ENCODE measurements around the gene CHAD.
A peak's percentile ranks its signal among the peaks of the same experiment; 100 is the strongest.
"Not testable (repeated sequence)": the region's sequence is repeated elsewhere in the genome, so short reads cannot be mapped to it uniquely, and the experiment has no call there.

Gene CHAD

DNA sequence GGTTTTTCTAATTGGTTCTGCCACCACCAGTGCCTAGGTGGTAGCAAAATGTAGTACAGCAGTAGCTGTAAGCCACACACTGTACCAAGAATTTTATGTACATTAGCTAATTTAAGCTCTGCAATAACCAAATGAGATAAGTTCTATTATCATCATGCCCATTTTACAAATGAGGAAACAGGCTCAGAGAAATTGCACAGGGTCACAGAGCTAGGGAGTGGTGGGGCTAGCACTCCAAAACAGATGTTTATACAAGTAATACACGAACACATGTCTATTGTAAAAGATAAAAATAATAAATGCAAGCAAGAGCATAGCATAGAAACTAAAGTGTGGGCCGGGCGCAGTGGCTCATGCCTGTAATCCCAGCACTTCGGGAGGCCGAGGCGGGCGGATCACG is 23.5 kb upstream of the CHAD start:
- DNase-seq, result no peak

DNA sequence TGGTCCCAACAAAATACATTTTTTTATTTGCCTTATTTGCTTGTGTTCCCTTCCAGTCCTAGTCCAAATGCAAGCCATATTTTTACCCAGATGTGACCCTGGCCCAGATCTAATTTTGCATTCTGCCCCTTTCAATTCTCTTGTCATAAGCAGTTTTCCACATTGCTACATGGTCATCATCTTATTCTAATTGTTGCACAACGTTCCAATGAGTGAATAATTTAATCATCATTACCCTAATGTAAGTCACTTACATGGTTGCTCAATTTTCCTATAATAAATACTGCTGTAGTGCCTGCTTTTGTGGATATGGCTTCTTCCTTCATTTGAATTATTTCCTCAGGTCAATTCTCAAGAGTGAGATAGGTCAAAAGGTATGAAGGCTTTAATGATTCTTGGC is 22.8 kb upstream of the CHAD start:
- DNase-seq, result no peak

DNA sequence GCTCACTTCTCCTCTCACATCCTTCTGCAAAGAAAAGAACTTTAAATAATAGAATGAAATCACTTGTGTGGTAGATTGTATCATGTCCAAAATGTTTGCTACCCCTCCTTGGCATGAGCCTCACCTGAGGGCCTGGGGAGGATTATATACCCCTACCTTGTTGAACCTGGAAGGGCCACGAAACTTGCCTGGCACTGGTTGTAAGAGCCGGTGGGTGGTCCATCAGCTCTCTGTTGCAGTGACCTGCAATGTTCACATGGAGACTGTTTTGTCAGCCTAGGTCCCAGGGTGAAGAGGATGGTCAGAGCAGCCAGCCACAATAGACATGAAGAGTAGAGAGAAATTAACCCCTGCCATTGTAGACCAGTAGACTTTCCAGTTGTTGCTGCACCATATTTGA is 20.2 kb upstream of the CHAD start:
- DNase-seq, result no peak

DNA sequence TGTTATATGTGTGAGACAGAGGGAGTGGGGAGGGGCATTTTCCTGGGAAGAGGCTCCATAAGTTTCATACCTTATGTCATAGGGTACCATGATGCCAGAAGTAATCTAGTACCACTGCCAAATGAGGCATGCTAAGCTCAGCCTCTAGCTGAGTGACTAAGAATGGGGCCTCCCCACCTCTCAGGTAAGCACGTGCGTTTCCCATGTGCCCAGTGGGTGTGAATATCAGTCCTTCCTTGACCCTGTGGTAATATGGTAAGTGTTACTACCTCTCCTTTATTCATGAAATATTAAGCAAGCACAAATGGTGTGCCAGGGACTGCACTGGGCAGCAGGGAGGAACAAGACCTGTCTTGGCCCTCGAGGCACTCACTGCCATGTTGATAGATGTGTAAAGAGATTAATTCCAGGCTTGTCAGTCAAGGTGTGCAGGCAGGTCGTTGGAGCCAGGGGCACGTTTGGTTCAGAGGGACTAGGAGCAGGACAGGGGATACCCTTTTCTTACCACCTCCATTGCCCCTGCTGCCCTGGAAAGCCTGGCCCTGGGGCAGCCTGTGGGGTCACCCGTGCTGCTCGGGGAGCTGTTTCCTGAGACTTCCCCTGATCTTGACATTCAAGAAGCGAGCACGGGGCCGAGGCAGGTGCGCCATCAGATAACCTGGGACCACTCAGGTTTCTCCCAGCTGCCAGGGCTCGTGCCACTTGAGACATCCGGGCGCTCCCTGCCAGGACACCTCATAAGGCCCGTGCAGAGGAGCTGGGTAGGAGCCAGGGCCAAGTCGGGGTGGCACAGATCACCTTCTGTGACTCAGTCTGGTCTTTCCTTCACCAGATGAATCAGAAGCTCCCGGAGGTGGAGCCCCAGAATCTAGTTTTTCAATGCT is 18.8 kb upstream of the CHAD start:
- DNase-seq, result no peak

DNA sequence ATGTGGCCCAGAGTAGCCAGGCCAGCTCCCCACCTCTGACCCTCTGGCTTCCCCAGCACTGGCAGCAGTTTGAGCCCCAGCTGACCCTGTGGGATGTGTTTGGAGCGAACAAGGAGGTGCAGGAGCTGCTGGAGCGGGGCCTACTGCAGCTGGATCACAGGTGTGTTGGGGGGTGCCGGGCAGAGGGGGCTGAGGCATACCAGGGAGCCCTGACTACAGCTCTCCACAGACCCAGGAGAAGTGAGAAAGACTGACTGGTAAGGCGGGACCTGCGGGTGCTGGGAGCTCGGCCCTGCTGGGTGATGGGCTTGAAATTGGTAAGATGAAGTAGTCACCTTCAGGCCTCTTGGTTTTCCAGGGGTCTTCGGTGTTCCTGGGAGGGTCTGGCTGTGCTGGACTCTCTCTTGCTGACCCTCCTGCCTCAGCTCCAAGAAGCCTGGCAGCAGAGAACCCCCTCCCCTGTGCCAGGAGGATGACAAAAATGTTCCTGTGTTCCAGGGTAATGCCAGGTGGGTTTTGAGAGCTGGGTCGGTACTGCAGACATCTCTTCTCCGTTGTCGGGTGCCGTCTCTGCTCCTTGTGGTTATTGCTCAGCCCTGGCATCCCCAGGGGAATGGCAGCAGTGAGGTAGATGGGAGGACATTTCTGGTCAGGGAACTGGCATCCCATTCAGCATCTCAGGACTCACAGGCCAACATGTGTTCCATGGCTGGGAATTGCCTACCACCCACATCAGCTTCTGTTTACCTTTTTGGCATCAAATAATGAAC is 15.9 kb upstream of the CHAD start:
- no peak for DNase-seq

DNA sequence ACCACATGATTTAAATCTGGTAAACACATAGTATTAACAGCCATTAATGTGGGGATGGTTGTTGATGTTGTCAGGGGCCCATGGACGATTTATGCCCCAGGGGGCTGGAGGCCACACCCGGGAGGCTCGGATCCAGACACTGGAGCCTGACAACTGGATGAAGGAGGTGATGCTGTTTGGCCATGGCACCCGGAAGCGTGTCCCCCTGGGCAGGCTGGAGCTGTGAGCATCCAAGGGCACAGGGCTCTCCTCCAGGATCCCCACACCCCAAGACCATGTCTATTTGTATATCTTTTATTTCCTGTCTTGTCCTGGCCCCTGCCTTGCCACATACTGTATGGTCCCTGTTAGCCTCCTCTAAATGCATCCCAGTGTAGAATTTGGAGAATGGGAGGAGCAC is 14.6 kb upstream of the CHAD start:
- no peak for DNase-seq

DNA sequence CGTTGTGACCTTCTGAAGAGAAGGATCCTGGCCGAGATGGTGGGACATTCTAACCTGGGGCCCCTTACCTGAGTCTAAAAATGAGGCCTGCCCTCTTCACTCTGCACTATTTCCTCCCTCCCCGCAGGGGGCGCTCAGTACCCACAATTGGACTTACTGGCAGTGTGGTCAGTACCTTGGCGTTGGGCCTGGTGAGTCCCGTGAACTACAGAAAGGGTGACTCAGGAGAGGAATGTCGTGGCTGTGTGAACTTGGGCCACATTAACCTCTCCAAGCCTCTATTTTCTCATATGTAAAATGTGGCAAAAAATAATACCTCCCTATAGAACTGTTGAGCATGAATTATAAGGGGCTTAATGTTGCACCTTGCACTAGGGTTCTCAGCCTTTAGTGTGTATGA is 13.8 kb upstream of the CHAD start:
- peak; percentile 92 for DNase-seq

DNA sequence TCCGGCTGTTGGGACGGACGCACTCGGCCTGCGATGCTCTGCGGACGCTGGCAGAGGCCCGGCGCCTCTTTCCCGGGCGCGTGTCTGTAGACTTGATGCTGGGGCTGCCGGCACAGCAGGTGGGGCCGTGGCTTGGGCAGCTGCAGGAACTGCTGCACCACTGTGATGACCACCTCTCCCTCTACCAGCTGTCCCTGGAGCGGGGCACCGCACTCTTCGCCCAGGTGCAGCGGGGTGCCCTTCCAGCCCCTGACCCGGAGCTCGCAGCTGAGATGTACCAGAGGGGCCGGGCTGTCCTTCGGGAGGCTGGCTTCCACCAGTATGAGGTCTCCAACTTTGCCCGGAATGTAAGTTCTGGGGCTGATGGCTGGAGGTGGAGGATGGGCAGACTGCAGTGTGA is 13.4 kb upstream of the CHAD start:
- no peak for DNase-seq

DNA sequence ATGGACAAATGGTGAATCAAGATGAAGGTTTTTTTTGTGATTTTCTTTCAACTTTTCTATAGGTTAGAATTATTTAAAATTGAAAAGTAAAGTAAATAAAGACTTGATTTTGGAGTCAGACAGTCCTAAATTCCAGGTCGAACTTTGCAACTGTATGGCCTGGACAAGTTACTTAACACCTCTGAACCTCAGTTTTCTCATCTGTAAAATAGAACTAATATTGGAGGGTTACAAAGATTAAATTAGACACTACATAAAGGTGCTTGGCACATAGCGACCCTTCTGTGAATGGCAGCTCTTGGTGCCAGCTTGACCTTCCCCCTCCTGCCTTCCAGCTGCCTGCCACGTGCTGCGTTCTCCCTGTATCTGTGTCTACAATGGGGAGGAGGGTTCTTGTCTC is 13.0 kb upstream of the CHAD start:
- no peak for DNase-seq

DNA sequence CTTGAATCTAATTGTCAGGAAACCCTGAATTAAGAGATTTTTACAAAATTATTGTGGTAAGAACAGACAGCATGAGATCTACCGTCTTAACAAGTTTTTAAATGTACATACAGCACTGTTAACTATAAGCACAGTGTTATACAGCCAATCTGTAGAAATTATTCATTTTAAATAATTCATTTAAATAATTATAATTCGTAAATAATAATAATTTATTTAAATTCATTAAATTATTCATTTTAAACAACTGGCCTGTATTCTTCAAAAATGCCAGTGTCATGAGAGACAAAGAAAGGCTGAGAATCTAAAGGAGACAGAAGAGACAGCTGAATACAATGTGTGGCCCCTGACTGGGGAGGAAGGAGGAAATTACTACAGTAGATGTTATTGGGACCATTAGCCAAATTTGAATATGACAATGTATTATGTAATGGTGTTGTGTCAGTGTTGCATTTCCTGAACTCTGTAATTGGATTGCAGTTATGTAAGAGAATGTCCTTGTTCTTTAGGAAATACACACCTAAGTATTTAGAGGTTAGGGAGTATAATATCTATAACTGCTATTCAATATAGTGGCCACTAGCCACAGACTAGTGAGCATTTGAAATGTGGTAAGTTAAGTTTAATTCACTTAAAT is 12.3 kb upstream of the CHAD start:
- DNase-seq, result no peak

DNA sequence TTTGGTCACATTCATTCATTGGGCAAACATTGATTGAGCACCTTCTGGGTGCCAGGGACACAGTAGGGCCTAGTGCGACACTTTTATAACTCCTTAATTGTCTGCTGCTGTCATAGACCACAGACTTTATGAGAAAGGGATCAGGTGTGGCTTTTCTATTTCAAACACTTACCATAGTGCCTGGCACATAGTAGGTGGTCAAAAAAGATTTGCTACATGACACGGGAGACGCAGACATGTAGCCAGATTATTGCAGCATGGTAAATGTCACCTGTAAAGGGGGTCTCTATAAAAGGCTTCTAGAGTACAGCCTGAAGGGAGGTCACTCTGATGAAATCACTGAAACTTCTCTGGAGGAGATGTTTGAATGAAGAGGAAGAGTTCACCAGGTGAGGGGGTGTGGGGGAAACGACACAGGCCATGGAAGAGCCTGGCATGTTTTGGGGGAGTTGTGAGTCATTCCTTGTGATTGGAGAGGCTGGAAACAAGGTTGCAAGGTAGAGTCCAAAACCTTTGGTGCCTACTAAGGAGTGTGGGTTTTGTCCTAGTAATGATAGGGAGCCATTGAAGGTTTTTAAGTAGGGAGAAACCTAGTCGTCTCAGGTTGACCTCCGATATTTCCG is 11.6 kb upstream of the CHAD start:
- no peak for DNase-seq

DNA sequence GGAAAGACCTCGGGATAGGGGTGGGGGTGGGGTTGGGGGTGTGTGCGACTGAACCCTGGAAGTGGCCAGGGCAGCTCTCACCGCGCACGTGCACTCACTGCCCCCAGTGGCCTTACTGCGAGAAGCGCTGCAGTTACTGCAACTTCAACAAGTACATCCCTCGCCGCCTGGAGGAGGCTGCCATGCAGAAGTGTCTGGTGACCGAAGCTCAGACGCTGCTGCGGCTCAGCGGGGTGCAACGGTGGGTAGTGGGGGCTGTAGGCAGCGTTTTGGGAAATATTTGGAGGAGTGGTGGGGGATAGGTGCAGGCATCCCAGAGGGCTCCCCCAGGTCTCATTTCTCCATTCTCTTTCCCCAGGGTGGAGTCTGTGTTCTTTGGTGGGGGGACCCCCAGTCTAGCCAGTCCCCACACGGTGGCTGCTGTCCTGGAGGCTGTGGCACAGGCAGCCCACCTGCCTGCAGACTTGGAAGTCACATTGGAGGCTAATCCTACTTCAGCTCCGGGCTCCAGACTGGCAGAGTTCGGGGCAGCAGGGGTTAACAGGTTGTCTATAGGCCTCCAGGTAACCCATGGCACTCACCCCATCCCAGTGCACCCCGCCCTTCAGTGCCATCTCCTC is 11.0 kb upstream of the CHAD start:
- DNase-seq, result peak; percentile 90

DNA sequence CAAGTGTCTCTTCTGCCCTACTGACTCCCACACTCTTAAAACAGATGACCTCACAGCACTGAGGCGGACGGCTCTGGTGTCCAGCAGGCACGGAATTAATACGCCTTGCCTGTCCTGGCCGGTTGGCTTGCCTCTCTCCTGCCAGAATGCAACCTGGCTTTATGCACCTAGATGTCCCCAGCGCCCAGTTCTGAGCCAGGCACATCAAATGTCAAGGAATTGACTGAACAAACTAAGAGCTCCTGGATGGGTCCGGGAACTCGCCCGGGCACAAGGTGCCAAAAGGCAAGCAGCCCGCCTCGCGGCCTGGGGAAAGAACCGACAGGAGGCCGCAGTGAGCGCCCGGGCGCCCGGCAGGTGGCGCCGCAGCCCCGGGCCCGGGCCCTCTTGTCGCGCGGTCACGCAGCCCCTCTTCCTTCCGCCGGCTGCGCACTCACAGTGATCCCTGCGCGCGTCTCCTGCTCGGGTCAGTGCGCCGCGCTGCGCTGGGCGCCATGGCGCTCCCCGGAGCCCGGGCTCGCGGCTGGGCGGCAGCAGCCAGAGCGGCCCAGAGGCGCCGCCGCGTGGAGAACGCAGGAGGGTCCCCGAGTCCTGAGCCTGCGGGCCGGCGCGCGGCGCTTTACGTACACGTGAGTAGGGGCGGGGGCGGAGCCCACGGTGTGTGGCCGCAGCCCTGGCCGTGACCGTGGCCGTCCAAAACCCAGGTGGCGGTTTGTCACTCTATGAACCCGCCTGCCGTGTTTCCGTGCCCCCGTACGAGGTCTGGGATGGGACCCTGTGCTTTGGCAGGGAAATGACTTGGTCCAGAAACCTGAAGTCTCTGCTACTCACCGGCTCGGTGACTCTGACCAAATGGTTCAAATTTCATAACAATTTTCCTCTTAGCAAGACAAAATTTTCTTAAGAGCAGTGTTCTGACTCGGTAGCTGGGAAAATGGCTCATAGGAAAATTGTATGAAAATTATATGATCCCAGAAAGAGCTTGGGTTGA is 10.0 kb upstream of the CHAD start, which contains the start of gene RSAD1:
RSAD1 (plus strand) TSS at position 470 of the 991 bp plus-strand sequence; CDS start at position 495, 25 bp downstream.
- DNase-seq, result peak; percentile 95

DNA sequence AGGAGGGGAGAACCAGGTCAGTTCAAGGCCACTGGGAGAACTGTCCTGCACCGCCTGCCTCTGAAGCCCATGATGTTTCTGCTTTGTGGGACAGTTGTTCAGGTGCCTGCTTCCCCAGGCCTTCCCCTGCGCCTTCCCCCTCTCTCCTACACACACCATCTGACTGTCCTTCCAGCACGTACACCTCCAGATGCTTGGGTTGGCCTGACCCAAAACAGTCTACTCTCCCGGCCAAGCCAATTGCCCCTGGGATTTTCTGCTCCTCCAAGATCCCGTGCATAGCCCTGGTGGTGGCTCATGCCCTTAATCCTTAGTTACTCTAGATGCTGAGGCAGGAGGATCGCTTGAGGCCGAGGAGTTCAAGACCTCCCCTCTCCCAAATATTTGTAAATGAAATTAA is 9.3 kb upstream of the CHAD start:
- DNase-seq, result no peak

DNA sequence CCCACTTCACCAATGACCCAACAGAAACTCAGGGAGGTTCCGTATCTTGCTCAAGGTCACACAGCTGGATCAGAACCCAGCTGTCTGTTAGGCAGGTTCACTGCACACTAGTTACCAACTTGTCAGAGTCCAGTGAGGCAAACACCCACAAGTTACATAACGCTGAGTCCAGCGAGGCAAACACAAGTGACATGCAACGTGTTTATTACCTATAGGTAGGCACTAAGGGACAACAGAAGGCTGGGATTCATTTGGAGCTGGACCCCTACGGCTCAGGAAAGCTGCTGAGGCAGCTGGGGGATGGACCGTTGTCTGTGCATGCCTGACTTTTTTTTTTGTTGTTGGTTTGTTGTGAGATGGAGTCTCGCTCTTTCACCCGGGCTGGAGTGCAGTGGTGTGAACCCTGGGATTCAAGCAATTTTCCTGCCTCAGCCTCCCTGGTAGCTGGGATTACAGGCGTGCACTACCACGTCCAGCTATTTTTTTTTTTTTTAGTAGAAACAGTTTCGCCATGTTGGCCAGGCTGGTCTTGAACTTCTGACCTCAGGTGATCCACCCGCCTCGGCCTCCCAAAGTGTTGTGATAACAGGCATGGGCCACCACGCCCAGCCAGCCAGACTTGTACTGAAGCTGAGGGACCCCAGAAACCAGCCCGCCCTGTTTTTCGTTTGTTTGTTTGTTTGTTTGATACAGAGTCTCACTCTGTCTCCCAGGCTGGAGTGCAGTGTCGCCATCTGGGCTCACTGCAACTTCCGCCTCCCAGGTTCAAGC is 8.1 kb upstream of the CHAD start:
- no peak for DNase-seq

DNA sequence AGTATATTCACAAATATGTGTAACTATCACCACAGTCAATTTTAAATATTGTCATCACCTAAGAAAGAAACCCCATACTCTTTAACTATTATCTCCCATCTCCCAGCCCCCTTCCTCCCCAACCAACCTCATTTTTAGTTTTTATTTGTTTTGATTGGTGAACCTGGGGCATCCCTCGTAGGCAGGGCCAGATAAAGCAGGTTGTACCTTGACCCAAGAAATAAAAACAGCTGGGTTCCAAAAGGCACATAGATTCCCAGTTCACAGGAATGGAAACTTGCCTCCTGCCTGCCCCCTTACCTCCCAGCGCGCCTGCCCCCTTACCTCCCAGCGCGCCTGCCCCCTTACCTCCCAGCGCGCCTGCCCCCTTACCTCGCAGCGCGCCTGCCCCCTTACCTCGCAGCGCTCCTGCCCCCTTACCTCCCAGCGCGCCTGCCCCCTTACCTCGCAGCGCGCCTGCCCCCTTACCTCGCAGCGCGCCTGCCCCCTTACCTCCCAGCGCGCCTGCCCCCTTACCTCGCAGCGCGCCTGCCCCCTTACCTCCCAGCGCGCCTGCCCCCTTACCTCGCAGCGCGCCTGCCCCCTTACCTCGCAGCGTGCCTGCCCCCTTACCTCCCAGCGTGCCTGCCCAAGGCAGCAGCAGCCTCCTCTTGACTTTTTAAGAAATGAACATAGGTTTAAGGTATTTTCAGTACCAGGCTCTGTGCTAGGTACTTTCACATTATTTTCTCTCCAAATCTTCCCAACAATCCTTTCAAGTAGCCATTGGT is 7.3 kb upstream of the CHAD start:
- DNase-seq, result not testable (repeated sequence)

DNA sequence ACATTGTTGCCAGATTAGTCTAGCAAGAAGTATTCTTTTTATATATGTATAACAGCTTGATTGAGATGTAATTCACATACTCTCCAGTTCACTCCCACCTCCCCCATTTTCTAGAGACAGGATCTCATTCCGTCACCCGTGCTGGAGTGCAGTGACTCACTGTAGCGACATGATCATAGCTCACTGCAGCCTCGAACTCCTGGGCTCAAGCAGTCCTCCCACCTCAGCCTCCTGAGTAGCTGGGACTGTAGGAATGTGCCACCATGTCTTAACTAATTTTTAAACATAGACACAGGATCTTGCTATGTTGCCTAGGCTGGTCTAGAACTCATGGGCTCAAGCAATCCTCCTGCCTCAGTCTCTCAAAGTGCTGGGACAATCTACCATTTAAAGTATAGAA is 6.7 kb upstream of the CHAD start:
- no peak for DNase-seq

DNA sequence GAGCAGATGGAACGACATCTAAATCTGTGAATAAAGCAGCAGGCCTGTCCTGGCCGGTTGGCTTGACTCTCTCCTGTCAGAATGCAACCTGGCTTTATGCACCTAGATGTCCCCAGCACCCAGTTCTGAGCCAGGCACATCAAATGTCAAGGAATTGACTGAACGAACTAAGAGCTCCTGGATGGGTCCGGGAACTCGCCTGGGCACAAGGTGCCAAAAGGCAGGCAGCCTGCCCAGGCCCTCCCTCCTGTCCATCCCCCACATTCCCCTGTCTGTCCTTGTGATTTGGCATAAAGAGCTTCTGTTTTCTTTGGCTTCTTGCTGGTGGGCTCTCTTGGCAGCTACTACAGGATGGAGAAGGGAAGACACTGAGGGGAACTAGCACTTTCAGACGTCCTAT is 5.8 kb upstream of the CHAD start:
- DNase-seq, result no peak

DNA sequence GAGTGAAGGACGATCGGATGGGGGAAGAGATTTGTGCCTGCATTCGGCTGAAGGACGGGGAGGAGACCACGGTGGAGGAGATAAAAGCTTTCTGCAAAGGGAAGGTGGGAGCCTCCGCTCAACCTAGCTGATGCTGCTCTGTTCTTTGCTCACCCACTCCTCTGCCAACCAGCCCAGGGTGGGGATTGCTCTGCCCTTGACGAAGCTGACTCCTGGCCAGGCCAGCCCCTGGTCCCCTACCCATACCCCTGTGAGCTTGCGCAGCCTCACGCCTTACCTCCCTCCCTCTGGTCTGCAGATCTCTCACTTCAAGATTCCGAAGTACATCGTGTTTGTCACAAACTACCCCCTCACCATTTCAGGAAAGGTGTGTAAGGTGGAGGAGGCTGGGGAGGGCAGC is 5.2 kb upstream of the CHAD start:
- no peak for DNase-seq

DNA sequence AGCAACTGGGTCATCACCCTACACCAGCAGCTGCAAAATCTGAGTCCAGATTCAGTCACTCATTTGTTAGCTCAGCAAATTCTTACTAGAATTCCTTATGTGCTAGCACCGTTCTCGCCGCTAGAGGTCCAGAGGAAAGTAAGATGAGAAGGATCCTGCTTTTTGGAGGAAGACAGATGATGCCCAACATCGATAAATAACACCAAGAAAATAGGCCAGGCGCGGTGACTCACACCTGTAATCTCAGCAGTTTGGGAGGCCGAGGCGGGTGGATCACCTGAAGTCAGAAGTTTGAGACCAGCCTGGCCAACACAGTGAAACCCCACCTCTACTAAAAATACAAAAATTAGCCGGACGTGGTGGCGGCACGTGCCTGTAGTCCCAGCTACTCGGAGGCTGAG is 4.1 kb upstream of the CHAD start:
- not testable (repeated sequence) for DNase-seq
